Activated T-cell treated with anti-CD3 and anti-CD28 coated beads, Interleukin-2, amount 50 U/mL, for 24 hours (primary cell): ENCODE data around the gene MKNK2.

Source experiments
- DNase-seq: peaks from one replicate; pipeline ENCODE4 v3.0.0-alpha.2; 2020
- H3K27ac Mint-ChIP-seq: 2 replicates; pipeline ENCODE4 v1.8.0; 2020; ENCODE audit warnings: mild to moderate bottlenecking, mixed read lengths
- H3K27me3 Mint-ChIP-seq: 2 replicates; pipeline ENCODE4 v1.8.0; 2020; ENCODE audit warnings: mixed read lengths
- H3K36me3 Mint-ChIP-seq: 2 replicates; pipeline ENCODE4 v1.8.0; 2020; ENCODE audit warnings: low read depth, mixed read lengths
- H3K4me1 Mint-ChIP-seq: 2 replicates; pipeline ENCODE4 v1.8.0; 2020; ENCODE audit warnings: low read depth, mixed read lengths
- H3K4me3 Mint-ChIP-seq: 2 replicates; pipeline ENCODE4 v1.8.0; 2020; ENCODE audit warnings: mild to moderate bottlenecking, moderate library complexity, mixed read lengths
- H3K9me3 Mint-ChIP-seq: 2 replicates; pipeline ENCODE4 v1.8.0; 2020; ENCODE audit warnings: mixed read lengths

The MKNK2 gene

DNA sequence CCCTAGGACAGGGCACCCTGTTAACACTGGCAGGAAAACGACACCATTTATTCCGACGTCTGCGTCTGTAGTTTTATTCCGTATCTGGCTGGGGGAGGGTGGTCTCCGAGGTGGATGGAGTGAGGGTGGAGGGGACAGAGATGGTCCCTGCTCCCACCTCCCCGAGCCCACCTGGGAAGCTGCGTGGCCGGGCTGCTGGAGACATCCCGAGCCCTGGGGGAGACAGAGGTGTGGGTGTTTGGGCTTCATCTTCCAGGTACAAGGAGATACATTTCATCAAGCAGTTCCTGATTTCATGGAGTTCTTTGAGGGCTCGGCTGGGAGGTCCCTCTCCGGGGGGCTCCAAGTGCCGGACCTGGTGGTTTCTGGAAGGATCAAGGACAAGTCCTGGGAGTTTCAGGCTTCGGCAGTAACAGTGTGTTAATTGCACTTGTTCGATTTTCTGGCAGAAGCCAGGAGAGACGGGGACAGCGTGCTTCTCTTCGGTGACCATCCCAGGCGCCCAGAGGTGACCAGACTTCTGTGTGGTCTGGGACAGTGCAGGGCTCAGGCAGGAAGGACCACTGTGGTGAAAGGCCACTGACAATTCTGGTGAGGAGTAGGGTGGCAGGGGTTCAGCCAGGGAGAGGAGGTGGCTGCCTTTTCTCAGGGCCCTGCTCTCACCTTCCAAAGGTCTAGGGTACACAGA is 20.1 kb upstream of the MKNK2 start:
- DNase-seq = no peak
- Mint-ChIP-seq H3K36me3 (peaks cover 66% of the 10 kb centered on the region), H3K4me3 (no peak overlapping the region), H3K4me1 (peaks cover 18% of the 10 kb centered on the region), H3K9me3 (no peaks in the 10 kb centered on the region), H3K27ac (peak overlapping the region; percentile 84), H3K27me3 (no peaks in the 10 kb centered on the region)

DNA sequence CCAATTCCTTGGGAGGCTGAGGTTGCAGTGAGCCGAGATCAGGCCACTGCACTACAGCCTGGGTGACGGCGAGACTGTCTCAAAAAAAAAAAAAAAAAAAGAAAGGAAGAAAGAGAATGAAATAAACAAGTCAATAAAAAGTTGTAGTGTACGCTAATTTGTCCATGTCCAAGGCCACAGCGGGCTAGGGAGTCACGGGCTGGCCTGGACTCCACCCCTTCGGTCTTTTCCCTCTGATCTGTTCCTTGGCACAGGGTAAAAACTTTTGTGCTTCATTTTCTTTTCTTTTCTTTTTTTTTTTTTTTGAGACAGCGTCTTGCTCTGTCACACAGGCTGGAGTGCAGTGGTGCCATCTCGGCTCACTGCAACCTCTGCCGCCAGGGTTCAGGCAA is 19.4 kb upstream of the MKNK2 start:
- no peak for DNase-seq
- H3K27me3 Mint-ChIP-seq = no peaks in the 10 kb centered on the region
- no peak overlapping the region for H3K4me3 Mint-ChIP-seq
- H3K36me3 Mint-ChIP-seq = peaks cover 60% of the 10 kb centered on the region
- no peaks in the 10 kb centered on the region for H3K9me3 Mint-ChIP-seq
- H3K4me1 Mint-ChIP-seq = peaks cover 18% of the 10 kb centered on the region
- H3K27ac Mint-ChIP-seq = peak overlapping the region; percentile 26

GRCh38 chr19:2064788-2065524 is 13.9 kb upstream of the MKNK2 start:
- Mint-ChIP-seq H3K36me3 (peaks cover 13% of the 10 kb centered on the region), H3K9me3 (no peaks in the 10 kb centered on the region), H3K27me3 (no peaks in the 10 kb centered on the region), H3K4me1 (peaks cover 26% of the 10 kb centered on the region), H3K27ac (peak overlapping the region; percentile 60), H3K4me3 (no peak overlapping the region)
- no peak for DNase-seq

DNA sequence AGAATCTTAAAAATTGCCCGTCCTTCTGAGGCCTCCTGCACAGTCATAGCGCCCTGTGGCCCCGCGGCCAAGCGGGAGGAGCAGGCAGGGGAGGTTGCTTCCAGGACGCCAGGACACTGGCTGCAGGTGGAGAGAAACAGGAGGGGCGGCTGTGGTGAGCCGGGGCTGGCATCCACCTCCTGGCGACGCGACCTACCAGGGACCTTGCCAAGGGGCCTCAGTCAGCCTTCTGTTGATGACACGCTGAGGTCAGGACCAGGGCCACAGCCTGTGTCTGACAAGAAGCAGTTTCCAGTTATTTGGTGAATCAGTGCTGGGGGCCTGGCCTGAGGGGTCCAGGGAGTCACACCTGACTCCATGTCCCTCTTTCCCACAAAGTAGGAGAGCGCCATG is 13.3 kb upstream of the MKNK2 start:
- H3K4me3 Mint-ChIP-seq = no peak overlapping the region
- peaks cover 25% of the 10 kb centered on the region for H3K4me1 Mint-ChIP-seq
- peak overlapping the region; percentile 55 for H3K27ac Mint-ChIP-seq

DNA sequence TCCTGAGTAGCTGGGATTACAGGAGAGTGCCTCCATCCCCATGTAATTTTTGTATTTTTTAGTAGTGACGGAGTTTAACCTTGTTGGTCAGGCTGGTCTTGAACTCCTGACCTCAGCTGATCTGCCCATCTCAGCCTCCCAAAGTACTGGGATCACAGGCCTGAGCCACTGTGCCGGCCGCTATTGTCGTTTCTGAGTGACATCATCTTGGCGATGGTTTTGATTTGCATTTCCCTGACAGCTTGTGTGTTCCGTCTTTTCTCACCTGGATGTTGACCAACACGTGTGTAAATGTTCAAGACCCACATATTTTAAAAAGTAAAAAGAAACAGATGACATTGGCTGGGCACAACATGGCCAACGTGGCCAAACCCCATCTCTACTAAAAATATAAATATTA is 12.8 kb upstream of the MKNK2 start:
- Mint-ChIP-seq H3K27me3 (no peaks in the 10 kb centered on the region), H3K9me3 (no peaks in the 10 kb centered on the region), H3K4me3 (no peak overlapping the region), H3K36me3 (peaks cover 5% of the 10 kb centered on the region), H3K27ac (peak overlapping the region; percentile 57), H3K4me1 (peaks cover 29% of the 10 kb centered on the region)
- DNase-seq = no peak

More for the DNA sequence above, 13.3 kb upstream of the MKNK2 start:
- no peaks in the 10 kb centered on the region for H3K27me3 Mint-ChIP-seq
- H3K36me3 Mint-ChIP-seq = peaks cover 7% of the 10 kb centered on the region
- DNase-seq = no peak
- H3K9me3 Mint-ChIP-seq = no peaks in the 10 kb centered on the region

GRCh38 chr19:2062770-2063169 is 11.7 kb upstream of the MKNK2 start:
- Mint-ChIP-seq H3K9me3 (no peaks in the 10 kb centered on the region), H3K4me3 (peak overlapping the region; percentile 88), H3K4me1 (peaks cover 35% of the 10 kb centered on the region), H3K36me3 (peaks cover 5% of the 10 kb centered on the region), H3K27ac (peak overlapping the region; percentile 96), H3K27me3 (no peaks in the 10 kb centered on the region)
- no peak for DNase-seq

GRCh38 chr19:2062389-2062729 is 11.3 kb upstream of the MKNK2 start:
- Mint-ChIP-seq H3K36me3 (peaks cover 5% of the 10 kb centered on the region), H3K27ac (peak overlapping the region; percentile 96), H3K4me3 (peak overlapping the region; percentile 88), H3K9me3 (no peaks in the 10 kb centered on the region), H3K4me1 (peaks cover 38% of the 10 kb centered on the region), H3K27me3 (no peaks in the 10 kb centered on the region)
- no peak for DNase-seq

DNA sequence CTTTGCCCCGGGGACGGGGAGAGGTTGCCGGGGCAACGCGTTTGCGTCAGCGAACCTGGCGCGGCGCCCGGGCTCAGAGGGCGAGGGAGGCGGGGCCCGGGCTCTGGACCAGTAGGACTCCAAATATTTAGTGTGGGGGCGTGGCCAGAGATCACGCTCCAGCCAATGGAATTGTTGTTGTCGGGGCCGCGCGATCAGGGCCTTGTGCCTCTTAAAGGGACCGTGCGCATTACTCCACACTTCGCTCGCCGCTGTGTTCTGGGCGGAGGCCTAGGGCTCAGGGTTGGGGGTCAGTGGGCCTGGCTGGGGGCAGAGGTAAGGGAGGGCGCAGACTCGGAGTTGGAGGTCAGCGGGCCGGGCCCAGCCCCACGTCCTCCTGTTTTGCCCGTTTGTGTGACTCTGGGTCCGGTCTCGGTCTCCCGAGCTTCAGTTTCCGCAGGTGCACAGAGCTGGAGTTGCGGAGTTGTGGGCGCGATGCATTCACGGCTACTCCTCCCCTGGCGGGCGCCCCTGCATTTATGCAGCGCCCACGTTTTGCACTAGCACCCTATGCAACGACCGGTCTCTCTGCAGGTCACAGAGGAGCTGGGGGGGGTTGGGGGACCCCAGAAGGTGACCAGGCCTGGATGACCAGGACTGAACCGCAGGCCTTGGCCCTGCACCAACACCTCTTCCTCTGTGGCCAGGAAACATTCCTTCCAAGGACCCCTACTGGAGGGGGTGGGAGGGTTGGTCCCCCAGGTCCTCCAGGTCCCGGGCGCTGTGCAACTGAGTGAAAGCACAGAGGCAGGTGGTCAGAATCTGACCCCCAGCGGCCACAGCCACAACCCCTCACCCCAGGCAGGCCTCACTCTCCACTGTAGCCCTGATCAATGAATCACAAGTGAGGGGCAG is 10.7 kb upstream of the MKNK2 start:
- Mint-ChIP-seq H3K27ac (peak overlapping the region; percentile 96), H3K36me3 (peaks cover 5% of the 10 kb centered on the region), H3K27me3 (no peaks in the 10 kb centered on the region), H3K4me1 (peaks cover 43% of the 10 kb centered on the region), H3K4me3 (peak overlapping the region; percentile 88), H3K9me3 (no peaks in the 10 kb centered on the region)
- DNase-seq = peak; percentile 100

DNA sequence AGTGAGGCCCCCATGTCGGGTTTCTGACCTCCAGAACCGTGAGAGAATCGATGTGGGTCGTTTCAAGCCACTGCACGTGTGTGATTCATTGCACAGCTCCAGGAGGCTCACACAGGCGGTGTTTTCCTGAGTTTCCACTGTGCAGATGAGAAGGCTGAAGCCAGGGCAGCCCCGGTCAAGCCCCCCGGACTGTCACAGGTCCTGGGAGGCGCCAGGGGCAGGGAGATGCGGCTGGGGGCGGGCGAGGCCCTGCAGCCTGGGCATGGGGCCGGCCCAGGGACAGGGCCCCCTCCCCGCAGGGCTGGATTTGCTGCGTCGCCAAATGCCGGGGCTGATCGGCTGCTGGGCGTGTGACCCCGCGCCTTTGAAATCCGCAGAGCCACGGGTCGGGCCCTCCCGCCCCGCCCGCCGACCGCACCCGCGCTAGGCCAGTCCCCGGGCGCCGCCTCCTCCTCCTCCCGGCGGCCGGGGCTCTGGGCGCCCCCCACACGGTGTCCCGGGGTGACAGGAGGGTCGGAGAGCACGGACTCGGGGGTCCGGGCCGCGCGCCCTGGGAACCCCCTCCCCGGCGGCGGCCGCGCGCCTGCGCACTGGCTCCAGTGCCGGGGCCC is 9.9 kb upstream of the MKNK2 start:
- Mint-ChIP-seq H3K36me3 (peaks cover 5% of the 10 kb centered on the region), H3K4me3 (peak overlapping the region; percentile 88), H3K4me1 (peaks cover 47% of the 10 kb centered on the region), H3K27me3 (no peaks in the 10 kb centered on the region), H3K27ac (peak overlapping the region; percentile 98), H3K9me3 (no peaks in the 10 kb centered on the region)
- DNase-seq = no peak

GRCh38 chr19:2059422-2060201 is 8.6 kb upstream of the MKNK2 start:
- Mint-ChIP-seq H3K36me3 (peaks cover 5% of the 10 kb centered on the region), H3K9me3 (no peaks in the 10 kb centered on the region), H3K27me3 (no peaks in the 10 kb centered on the region), H3K4me3 (peak overlapping the region; percentile 88), H3K27ac (peak overlapping the region; percentile 98), H3K4me1 (peaks cover 55% of the 10 kb centered on the region)
- no peak for DNase-seq

DNA sequence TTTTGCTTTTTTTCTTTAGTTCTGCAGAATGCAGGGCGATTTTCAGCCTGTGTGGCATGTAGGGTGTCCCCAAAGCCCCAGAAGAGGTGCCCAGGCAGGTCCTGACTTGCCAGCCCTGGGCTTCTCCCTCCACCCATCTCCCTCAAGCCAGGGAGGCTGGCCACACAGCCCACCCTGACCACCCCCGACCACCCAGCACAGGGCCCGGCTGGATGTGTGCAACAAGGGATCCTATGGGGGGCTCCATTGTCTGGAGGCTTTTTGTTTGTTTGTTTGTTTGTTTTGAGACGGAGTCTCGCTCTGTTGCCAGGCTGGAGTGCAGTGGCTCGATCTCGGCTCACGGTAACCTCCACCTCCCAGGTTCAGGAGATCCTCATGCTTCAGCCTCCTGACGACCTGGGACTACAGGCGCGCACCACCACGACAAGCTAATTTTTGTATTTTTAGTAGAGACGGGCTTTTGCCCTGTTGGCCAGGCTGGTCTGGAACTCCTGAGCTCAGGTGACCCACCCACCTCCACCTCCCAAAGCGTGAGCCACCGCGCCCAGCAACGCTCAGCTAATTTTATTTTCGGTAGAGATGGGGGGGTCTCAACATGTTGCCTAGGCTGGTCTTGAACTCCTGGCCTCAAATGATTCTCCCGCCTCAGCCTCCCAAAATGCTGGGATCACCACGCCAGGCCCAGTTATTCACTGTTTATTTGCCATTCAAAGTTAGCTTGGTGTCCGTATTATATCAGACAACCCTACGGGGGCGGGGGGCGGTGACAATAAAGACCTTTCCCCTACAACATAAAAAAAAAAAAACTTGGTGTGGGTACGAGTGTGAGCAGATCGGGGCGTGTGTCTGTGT is 7.8 kb upstream of the MKNK2 start:
- no peaks in the 10 kb centered on the region for H3K9me3 Mint-ChIP-seq
- peaks cover 54% of the 10 kb centered on the region for H3K4me1 Mint-ChIP-seq
- H3K27me3 Mint-ChIP-seq = no peaks in the 10 kb centered on the region
- H3K4me3 Mint-ChIP-seq = no peak overlapping the region
- peak overlapping the region; percentile 70 for H3K27ac Mint-ChIP-seq
- H3K36me3 Mint-ChIP-seq = peaks cover 5% of the 10 kb centered on the region
- no peak for DNase-seq

DNA sequence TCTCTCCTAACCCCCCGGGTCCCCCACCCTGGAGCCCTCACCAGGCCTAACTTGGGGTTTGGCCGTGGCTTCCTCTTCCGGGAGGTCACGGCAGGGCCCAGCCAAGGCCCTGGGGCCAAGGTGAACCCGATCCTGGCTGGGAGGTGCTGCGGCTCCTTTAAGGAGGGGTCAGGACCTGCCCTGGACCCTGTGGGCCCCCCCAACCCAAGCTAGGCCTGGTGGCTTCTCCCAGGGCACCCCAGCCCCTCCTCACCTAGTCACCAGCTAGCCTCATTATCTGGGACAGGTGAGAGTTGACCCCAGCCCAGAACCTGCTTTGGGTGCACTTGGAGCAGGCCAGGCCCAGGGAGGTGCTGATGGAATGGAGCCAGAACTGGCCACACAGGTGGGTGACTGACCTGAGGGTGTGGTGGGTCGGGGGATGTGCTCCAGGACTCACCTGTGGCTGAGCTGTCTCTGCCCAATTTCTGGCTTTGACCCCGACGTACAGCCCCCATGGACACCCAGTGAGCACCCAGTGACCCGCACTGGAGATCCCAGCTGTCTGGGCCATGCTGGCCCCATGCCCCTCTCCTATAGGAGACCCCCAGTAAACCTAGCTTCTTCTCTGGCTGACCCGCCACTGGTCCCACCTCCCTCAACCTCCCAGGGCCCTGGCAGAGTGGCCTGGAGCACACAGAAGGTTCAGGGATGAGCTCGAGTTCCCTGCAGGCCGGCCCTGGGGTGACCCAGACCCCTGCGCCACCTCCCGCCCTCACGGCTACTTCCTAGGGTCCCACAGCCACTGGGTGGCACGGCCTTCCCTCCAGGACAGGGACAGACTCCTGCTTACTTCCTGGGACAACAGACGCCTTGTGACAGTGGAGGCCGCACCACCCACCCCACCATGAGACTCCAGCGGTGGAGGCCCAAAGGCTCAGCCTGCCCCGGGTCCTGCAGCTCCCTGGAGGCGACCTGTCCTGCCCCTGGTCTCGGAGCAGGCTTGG is 6.7 kb upstream of the MKNK2 start:
- H3K36me3 Mint-ChIP-seq = peaks cover 5% of the 10 kb centered on the region
- no peak overlapping the region for H3K4me3 Mint-ChIP-seq
- peaks cover 52% of the 10 kb centered on the region for H3K4me1 Mint-ChIP-seq
- no peaks in the 10 kb centered on the region for H3K9me3 Mint-ChIP-seq
- peak overlapping the region; percentile 74 for H3K27ac Mint-ChIP-seq
- H3K27me3 Mint-ChIP-seq = no peaks in the 10 kb centered on the region
- DNase-seq = no peak
